HUES64 (cell line): ENCODE measurements around the gene NUDT22. TPM values are rescaled to one million over a fixed set of nuclear protein-coding genes. Genes with fewer than 3 reads are reported as not detected.

Experiments used
- H3K27ac ChIP-seq: 2 replicates; pipeline ENCODE4 v1.7.0; 2013; ENCODE audit warnings: low read depth, low read length, inconsistent platforms
- H3K27me3 ChIP-seq: 2 replicates; pipeline ENCODE4 v1.6.1; 2013; ENCODE audit warnings: mild to moderate bottlenecking, low read length; ENCODE audit not compliant: insufficient read depth
- H3K36me3 ChIP-seq: 2 replicates; pipeline ENCODE4 v1.6.1; 2013; ENCODE audit warnings: mild to moderate bottlenecking, low read length; ENCODE audit not compliant: insufficient read depth
- H3K4me1 ChIP-seq: 2 replicates; pipeline ENCODE4 v1.6.1; 2013; ENCODE audit warnings: mild to moderate bottlenecking, low read length, moderate library complexity; ENCODE audit not compliant: insufficient read depth
- H3K4me3 ChIP-seq: 2 replicates; pipeline ENCODE4 v1.5.1; 2013; ENCODE audit warnings: mild to moderate bottlenecking, low read length, moderate library complexity
- H3K9ac ChIP-seq: 2 replicates; pipeline ENCODE4 v1.6.1; 2013; ENCODE audit warnings: mild to moderate bottlenecking, low read depth, low read length
- H3K9me3 ChIP-seq: 2 replicates; pipeline ENCODE4 v1.6.1; 2013; ENCODE audit warnings: low read depth, low read length; ENCODE audit not compliant: insufficient read depth
- WGBS: fragments of 150-250, 120-280 bp; methylation state at CpG from one replicate; pipeline ENCODE4 v1.1.7; 2013; ENCODE audit warnings: missing lambda C conversion rate; 5-methylcytosine and 5-hydroxymethylcytosine counted together
- polyA plus RNA-seq, 2 experiments: library from polyadenylated mRNA; stranded (reverse); fragments of 50-300 nt; gene quantifications; one replicate each; pipeline ENCODE4 v1.2.3, GENCODE V29; 2013

The NUDT22 gene
- polyA plus RNA-seq (2013, experiment 1 of 2): 24.0 TPM
- polyA plus RNA-seq (2013, experiment 2 of 2): 23.5 TPM

DNA sequence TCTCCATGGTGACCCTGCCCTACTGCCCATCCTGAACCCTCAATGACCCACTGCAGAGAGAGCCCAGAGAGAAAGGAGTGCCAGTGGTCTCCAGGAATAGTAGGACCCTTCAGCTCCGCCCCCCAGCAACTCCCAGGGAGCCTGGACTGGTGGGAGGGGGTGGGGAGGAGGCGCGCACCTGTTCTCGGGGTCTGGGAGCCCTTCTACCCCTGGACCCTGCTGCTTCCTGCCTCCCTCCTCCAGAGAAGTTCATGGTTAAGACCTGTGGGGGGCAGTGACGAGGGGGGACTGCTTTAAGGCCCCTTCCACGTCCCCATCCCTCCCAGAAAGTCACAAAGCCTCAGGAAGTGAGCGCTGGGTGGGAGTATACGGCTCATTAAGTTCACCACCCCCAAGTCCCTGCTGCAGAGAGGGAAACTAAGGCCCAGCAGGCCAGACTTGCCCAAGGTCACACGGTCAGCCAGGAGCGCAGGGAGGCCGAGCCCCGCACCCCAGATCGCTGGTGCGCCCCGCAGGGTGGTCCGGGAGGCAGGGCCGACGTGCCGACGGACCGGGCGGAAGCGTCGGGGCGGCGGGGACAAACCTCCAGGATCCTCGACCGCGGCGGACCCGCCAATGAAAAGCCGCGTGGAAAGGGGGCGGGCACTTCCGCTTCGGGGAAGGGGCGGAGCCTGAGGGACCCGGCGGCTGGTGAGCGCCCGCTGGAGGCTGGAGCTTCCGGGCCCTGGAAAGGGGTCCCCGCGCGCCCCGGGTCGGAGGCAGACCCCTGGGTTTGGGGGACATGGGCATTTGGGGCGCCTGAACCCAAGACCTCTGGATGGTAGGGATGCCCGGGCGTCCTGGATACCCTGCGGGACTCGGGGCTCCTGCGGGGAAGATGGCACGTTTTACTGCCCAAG lies at the start of gene NUDT22, which contains the start of gene TRPT1:
NUDT22 (plus strand) TSS at position 667 of the 899 bp plus-strand sequence. CDS start 379 bp downstream, outside the sequence.
TRPT1 (minus strand) TSS at position 579 of the 899 bp plus-strand sequence; CDS start at position 253, 326 bp downstream.
- peak within 1 kb of the TSS; percentile 82 for H3K4me3 ChIP-seq
- peaks cover 8% of the 10 kb centered on the region for H3K36me3 ChIP-seq
- no peaks in the 10 kb centered on the region for H3K9me3 ChIP-seq
- no peaks in the 10 kb centered on the region for H3K27me3 ChIP-seq
- H3K9ac ChIP-seq: peak within 1 kb of the TSS; percentile 82
- peaks cover 11% of the 10 kb centered on the region; the same call in 1 of the 2 replicates for H3K4me1 ChIP-seq
- WGBS: under 1% methylated on average over 51 of the region's 54 CpGs
- peak within 1 kb of the TSS; percentile 91 for H3K27ac ChIP-seq

DNA sequence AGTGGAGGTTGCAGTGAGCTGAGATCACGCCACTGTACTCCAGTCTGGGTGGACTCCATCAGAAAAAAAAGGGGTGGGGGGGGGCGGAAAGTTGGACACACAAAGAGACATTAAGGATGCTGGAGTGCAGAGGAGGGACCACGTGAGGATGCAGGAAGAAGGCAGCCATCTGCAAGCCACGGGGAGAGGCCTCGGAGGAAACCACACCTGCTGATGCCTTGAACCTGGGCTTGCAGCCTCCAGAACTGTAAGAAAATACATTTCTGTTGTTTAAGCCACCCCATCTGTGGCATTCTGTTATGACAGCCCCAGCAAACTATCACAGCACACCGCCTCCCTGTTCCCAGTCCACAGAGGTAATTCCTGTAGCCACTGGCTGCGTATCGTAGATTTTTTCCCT lies 49.3 kb upstream of the NUDT22 start:
- H3K36me3 ChIP-seq: peaks cover 9% of the 10 kb centered on the region; the same call in 1 of the 2 replicates
- peaks cover 6% of the 10 kb centered on the region for H3K4me1 ChIP-seq
- peaks cover 7% of the 10 kb centered on the region; the same call in 1 of the 2 replicates for H3K9me3 ChIP-seq
- H3K9ac ChIP-seq: no peak overlapping the region
- no peaks in the 10 kb centered on the region for H3K27me3 ChIP-seq
- WGBS: 88% methylated on average over 6 of the region's 8 CpGs
- H3K27ac ChIP-seq: no peak overlapping the region
- no peak overlapping the region for H3K4me3 ChIP-seq

- Histone ChIP-seq H3K9ac (no peak overlapping the region), H3K9me3 (peaks cover 7% of the 10 kb centered on the region; the same call in 1 of the 2 replicates), H3K36me3 (peaks cover 9% of the 10 kb centered on the region; the same call in 1 of the 2 replicates), H3K4me1 (peaks cover 10% of the 10 kb centered on the region), H3K4me3 (no peak overlapping the region), H3K27ac (no peak overlapping the region), H3K27me3 (no peaks in the 10 kb centered on the region)
- 80% methylated on average over 1 of the region's 1 CpG for WGBS
Measured at GRCh38 chr11:64178203-64178602, 47.9 kb upstream of the NUDT22 start.

DNA sequence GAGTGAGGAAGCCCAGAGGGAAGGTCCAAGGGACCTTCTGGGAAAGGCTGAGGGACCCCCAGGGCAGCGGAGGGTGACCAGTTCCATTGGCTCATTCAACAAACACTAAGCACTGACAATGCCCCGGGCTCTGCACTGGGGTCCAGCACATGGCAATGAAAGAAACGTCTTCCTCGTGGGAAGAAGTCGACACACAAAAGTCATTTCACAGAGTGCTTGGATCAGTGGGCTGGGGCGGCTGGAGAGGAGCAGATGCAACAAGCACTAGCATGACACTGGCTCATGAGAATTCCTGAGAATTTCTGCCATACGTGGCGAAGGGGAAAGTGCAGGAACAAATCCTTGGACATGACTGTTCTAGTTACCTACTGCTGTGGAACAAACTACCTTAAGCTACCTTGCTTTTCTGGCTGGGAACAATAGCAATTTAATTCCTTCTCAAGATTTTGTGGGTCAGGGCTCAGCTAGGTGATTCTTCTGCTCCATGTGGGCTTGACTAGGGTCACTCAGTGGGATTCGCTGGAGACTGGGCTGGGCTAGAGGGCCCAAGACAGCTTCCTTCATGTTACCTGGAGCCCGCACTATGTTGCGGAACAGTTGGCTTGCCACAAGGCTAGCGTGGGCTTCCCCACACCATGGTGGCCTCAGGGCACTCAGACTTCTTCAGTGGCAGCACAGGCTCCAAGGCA lies 47.0 kb upstream of the NUDT22 start:
- H3K4me3 ChIP-seq: no peak overlapping the region
- peaks cover 9% of the 10 kb centered on the region; the same call in 1 of the 2 replicates for H3K36me3 ChIP-seq
- peaks cover 10% of the 10 kb centered on the region for H3K4me1 ChIP-seq
- 0 out of 2 replicates have a peak, but pooled peaks cover 2% of the 10 kb centered on the region for H3K9me3 ChIP-seq
- H3K27ac ChIP-seq: no peak overlapping the region
- no peaks in the 10 kb centered on the region for H3K27me3 ChIP-seq
- 92% methylated on average over 12 of the region's 12 CpGs for WGBS
- H3K9ac ChIP-seq: no peak overlapping the region

- Histone ChIP-seq H3K27ac (no peak overlapping the region), H3K9ac (no peak overlapping the region), H3K9me3 (no peaks in the 10 kb centered on the region), H3K4me3 (no peak overlapping the region), H3K4me1 (peaks cover 10% of the 10 kb centered on the region), H3K36me3 (peaks cover 9% of the 10 kb centered on the region; the same call in 1 of the 2 replicates), H3K27me3 (no peaks in the 10 kb centered on the region)
- 94% methylated on average over 5 of the region's 5 CpGs for WGBS
Measured at GRCh38 chr11:64180891-64181290, 45.2 kb upstream of the NUDT22 start.

DNA sequence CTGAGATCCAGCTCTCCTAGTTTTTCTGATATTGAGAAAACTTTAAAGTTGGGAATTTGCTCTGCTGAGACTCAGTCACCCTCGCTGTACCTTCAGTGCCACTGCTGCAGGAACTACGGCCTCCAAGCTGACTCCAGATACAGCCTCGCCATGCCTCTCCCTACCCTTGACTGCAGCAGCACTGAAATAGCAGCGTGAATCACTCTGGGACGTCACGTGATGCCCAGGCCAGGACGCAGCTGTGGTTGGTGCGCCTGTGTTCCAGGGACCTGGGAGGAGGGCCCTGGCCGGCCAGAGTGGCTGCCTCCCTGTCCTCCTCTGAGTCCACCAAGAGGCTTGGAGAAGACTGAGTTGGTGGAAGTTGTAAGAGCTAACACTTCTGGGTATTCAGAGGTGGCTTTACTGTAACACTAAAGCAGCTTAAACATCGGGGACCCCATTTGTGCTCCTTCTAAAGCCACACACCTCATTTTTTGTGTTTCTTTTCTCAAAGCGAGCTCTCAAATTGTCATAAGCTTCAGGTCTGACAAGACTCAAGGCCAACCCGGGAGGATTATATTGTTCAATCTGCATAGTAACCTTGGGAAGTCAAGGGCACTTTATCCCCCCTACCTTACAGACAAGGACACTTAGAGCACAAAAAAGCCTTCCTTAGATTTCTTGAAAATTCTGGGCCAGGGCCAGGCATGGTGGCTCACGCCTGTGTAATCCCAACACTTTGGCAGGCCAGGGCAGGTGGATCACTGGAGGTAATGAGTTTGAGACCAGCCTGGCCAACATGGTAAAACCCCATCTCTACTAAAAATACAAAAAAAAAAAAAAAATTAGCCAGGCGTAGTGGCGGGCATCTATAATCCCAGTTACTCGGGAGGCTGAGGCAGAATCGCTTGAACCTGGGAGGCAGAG lies 44.3 kb upstream of the NUDT22 start:
- Histone ChIP-seq H3K4me3 (0 out of 2 replicates have a peak overlapping the region, but pooled peaks have one; percentile 5), H3K9ac (0 out of 2 replicates have a peak overlapping the region, but pooled peaks have one; percentile 11), H3K36me3 (peaks cover 9% of the 10 kb centered on the region; the same call in 1 of the 2 replicates), H3K9me3 (no peaks in the 10 kb centered on the region), H3K27ac (peak overlapping the region; percentile 4; the same call in 1 of the 2 replicates), H3K27me3 (no peaks in the 10 kb centered on the region), H3K4me1 (peaks cover 10% of the 10 kb centered on the region)
- 53% methylated on average over 17 of the region's 17 CpGs for WGBS

DNA sequence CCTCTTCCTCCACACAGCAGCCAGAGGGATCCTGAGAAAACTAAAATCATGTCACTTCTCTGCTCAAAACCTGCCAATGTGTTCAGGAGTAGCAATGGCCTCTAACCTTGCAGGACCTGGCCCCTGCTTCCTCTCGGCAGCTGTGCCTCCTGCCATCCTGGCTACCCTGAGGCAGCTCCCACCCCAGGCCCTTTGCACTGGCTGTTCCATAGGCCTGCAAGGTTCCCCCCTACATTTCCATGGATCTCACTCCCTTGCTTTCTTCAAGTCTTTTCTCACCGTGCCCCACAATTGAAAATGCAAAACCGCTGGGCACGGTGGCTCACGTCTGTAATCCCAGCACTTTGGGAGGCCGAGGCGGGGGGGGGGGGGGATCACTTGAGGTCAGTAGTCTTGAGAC lies 42.2 kb upstream of the NUDT22 start:
- WGBS: 85% methylated on average over 7 of the region's 7 CpGs
- H3K4me1 ChIP-seq: peaks cover 10% of the 10 kb centered on the region
- no peak overlapping the region for H3K27ac ChIP-seq
- no peaks in the 10 kb centered on the region for H3K27me3 ChIP-seq
- 0 out of 2 replicates have a peak overlapping the region, but pooled peaks have one; percentile 81 for H3K4me3 ChIP-seq
- peaks cover 17% of the 10 kb centered on the region for H3K36me3 ChIP-seq
- H3K9me3 ChIP-seq: no peaks in the 10 kb centered on the region
- no peak overlapping the region for H3K9ac ChIP-seq

GRCh38 chr11:64185175-64185692 lies 40.8 kb upstream of the NUDT22 start:
- H3K9ac ChIP-seq: peak overlapping the region; percentile 92
- peak overlapping the region; percentile 81 for H3K4me3 ChIP-seq
- peak overlapping the region; percentile 89 for H3K27ac ChIP-seq
- H3K27me3 ChIP-seq: no peaks in the 10 kb centered on the region
- peaks cover 13% of the 10 kb centered on the region for H3K4me1 ChIP-seq
- H3K9me3 ChIP-seq: no peaks in the 10 kb centered on the region
- peaks cover 16% of the 10 kb centered on the region for H3K36me3 ChIP-seq
- WGBS: under 1% methylated on average over 52 of the region's 52 CpGs

GRCh38 chr11:64185693-64186491 lies 40.2 kb upstream of the NUDT22 start, which contains the start of gene STIP1:
STIP1 (plus strand) TSS chr11:64186171; CDS start chr11:64186262, 91 bp downstream.
- peak within 1 kb of the TSS; percentile 81 for H3K4me3 ChIP-seq
- H3K27me3 ChIP-seq: no peaks in the 10 kb centered on the region
- H3K4me1 ChIP-seq: peaks cover 13% of the 10 kb centered on the region
- peak within 1 kb of the TSS; percentile 92 for H3K9ac ChIP-seq
- peak within 1 kb of the TSS; percentile 89 for H3K27ac ChIP-seq
- H3K9me3 ChIP-seq: no peaks in the 10 kb centered on the region
- H3K36me3 ChIP-seq: peaks cover 22% of the 10 kb centered on the region
- WGBS: under 1% methylated on average over 74 of the region's 74 CpGs
